Lung (tissue), 5 donors: ENCODE data around the gene ST13. TPM values are rescaled to one million over a fixed set of nuclear protein-coding genes. Genes with fewer than 3 reads are reported as not detected.

Experiments
- polyA plus RNA-seq, 2 donors: library from polyadenylated mRNA; stranded (reverse); fragments of 200-250 nt; gene quantifications; one replicate each; pipeline ENCODE4 v1.2.1, GENCODE V29; 2013
- small RNA-seq: library from RNA; depleted of rRNA; stranded (forward); fragments of <200 nt; gene quantifications from one replicate; pipeline ENCODE3, GENCODE V24; 2014; ENCODE audit warnings: low replicate concordance
- total RNA-seq, 2 donors: library from RNA; depleted of rRNA in 1 of 2; stranded (reverse); fragments of >200 nt in 1 of 2; gene quantifications; one replicate each; pipeline ENCODE4 v1.2.1, GENCODE V29; 2014 to 2021
- donor health status: Bipolar disorder and iron deficiency.
- donor health status: healthy.
- donor health status: DM: yes; HTN: yes; CAD: no.

ST13 gene
- total and polyA plus RNA-seq, 4 donors: 61.9 to 208 (median 132) TPM

Small RNA genes lying within 50 kb of the gene (small RNA-seq; reads per million reads assigned to genes)
- not detected for gene JTBP1
- gene MIR4766: 0.10 reads per million

Other genes with a start within 250 kb of the ST13 start
- gene MRTFA, start 219.9 kb downstream of the ST13 start, total RNA-seq: 10 to 100 TPM; 49.1 to 64.0 TPM
- 10 to 100 TPM; 26.3 to 31.1 TPM for gene MRTFA, start 219.9 kb downstream of the ST13 start, polyA plus RNA-seq
- gene MCHR1, start 177.2 kb downstream of the ST13 start, total RNA-seq: under 1 TPM; 0.21 to 0.37 TPM
- gene MCHR1, start 177.2 kb downstream of the ST13 start, polyA plus RNA-seq: under 1 TPM; 0.06 to 0.62 TPM
- 10 to 100 TPM; 17.2 to 17.4 TPM for gene SLC25A17, start 37.3 kb downstream of the ST13 start, total RNA-seq
- 10 to 100 TPM; 13.7 to 13.8 TPM for gene SLC25A17, start 37.3 kb downstream of the ST13 start, polyA plus RNA-seq
- gene XPNPEP3, start 509 bp upstream of the ST13 start, total RNA-seq: 10 to 100 TPM; 14.4 to 24.1 TPM
- 1 to 10 TPM; 5.1 to 6.3 TPM for gene XPNPEP3, start 509 bp upstream of the ST13 start, polyA plus RNA-seq
- not detected for gene DNAJB7, start 5.5 kb upstream of the ST13 start, total RNA-seq
- not detected for gene DNAJB7, start 5.5 kb upstream of the ST13 start, polyA plus RNA-seq
- 10 to 100 TPM; 44.8 to 55.8 TPM for gene RBX1, start 94.7 kb upstream of the ST13 start, total RNA-seq
- gene RBX1, start 94.7 kb upstream of the ST13 start, polyA plus RNA-seq: 100 to 1,000 TPM in 1 of 2 donors, 10 to 100 TPM in 1; 72.2 to 144 TPM
- 100 to 1,000 TPM in 1 of 2 donors, 10 to 100 TPM in 1; 67.1 to 177 TPM for gene EP300, start 236.0 kb upstream of the ST13 start, total RNA-seq
- gene EP300, start 236.0 kb upstream of the ST13 start, polyA plus RNA-seq: 10 to 100 TPM; 14.9 to 21.7 TPM